M059J (cell line): ENCODE data around the gene TFEB. TPM values are rescaled to one million over a fixed set of nuclear protein-coding genes. Genes with fewer than 3 reads are reported as not detected.
A peak's percentile ranks its signal among the peaks of the same experiment; 100 is the strongest.

Experiments used
- DNase-seq: peaks from one replicate; pipeline ENCODE4 v3.0.0-alpha.2; 2012; ENCODE audit warnings: low read depth
- total RNA-seq: library from RNA; depleted of rRNA; stranded (reverse); fragments of >200 nt; shearing (Covaris generic); gene quantifications from 2 replicates; pipeline ENCODE4 v1.2.3, GENCODE V29; 2014; rRNA removed

TFEB gene
- total RNA-seq, 1 experiment from 2014 or later: 7.2 TPM

DNA sequence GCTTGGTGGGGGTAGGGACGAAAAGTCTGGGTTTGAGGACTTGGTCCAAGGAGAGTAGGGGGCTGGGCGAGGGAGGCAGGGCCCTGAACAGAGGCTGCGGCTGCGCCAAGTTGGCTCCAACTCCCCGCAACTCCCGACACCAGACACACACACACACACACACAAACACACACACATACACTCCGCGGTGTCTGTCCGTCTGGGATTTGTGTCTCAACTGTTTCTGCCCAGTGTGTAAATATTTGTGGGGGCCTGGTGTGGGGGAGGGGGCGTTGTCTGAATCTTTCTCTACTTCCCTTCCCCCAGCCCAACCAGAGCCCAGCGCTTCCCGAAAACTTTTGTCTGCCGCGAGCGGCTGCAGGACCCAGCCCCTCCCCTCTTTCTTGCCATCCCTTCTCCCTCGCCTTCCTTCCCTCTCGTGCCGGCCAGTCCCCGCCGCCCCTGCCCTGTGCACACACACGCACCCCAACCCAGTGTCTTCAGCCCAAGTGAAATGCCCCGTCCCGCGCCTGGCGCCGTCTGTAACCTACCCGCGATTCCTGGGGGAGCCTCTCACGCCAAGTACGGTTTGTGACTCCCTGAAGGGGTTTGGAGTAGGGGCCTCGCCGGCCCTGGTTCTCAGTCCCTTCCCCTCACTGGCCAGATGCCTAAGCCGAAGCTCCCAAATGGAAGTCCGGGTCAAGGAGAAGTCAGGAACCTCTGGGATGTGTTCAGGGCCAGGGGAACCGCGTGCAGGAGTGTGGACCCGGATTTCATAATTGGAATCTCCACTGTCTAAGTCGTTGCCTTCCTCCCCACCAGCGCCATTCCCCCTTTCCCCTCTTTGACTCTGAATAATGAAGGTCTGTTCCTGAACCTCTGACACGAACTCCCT is 96.2 kb downstream of the TFEB start:
- DNase-seq: no peak

DNA sequence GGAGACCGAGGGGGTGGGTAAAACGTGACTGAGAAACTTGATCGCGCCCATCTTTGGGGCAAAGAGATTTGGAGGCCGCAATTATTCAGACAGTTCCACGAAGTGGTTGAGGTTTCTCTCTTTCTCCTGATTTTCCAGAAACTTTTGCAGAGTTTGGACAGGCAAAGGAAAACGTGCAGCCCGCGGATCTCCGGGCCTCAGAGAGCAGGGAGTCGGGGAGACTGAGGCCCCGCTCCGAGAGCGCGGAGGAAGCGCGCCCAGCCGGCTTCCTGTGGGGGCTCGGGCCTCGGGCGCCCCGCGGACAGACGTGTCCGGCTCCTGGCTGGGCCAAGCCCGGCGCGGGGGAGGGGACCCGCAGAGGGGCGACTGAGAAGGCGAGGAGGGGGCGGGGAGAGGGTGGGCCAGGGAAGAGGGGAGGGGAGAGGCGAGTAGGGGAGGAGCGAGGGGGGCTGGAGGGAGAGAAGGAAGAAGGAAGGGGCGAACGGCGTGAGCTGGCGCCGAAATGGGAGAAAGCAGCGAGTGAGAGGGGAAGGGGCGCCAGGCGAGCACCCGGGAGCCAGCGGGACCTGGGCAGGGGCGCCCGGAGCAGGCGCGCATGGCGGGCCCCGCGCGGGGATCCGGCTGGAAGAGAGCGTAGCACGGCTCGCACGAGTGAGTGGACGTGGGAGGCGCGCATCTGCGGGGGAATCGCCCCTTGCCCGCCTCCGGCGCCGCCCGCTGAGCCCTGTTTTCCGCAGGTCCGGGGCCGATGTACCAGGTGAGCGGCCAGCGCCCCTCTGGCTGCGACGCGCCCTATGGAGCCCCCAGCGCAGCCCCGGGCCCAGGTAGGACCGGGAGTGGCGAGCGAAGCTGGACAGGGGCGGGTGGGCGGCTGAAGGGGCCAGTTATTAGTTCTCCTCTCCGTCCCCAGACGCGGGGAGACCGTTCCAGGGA is 97.1 kb downstream of the TFEB start, which contains the start of gene MDFI:
TSS of gene MDFI (plus strand) at position 467 of the 933 bp plus-strand sequence. CDS start at position 749, 282 bp downstream.
- DNase-seq: no peak

- no peak for DNase-seq
These were observed 98.0 kb downstream of the TFEB start for GRCh38 chr6:41637194-41638001.

GRCh38 chr6:41636833-41637193 is 98.6 kb downstream of the TFEB start:
- peak; percentile 24 for DNase-seq

DNA sequence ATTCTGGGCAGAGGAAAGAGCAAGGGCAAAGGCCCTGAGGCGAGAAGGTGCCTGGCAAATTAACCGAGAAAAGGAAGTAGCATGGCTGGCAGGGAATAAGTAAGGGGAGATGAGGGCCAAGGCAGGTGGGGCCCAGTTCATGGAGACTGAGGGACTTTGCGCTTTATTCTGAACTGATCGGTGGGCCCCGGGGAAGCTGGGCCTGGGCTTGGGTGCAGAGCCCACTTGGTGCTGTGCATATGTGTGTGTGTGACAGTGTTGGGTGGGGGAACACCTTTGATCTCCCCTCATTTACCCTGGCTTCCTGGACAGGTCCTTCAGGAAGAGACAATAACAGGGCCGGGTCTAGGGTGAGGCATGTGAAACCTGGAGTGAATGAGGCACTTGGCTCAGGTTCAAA is 100.0 kb downstream of the TFEB start:
- DNase-seq: no peak

DNA sequence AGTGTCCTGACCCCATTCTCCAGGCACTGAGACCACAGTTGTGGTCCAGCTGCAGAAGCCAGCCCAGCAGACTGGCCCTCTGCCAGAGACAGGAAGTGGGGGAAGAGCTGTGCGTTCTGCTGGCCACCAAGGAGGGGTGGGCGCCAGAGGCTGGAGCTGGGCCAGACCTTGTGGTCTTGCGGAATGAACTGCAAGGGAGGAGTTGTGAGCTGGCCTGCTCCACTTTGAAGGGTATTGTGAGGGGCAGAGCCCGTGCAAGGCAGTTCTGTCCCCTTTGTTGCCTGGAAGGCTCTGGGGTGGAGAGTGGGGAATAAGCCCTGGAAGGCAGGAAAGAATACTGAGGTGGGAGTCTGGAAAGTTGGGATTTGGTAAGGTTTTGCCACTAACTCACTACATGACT is 100.8 kb downstream of the TFEB start:
- DNase-seq: no peak

Other genes starting within 250 kb of the TFEB start
- gene FOXP4, start 189.2 kb downstream of the TFEB start, total RNA-seq: 6.5 and 11.6 TPM in 2 replicates
- 0.79 and 1.4 TPM in 2 replicates for gene MDFI, start 97.1 kb downstream of the TFEB start, total RNA-seq
- not detected in 2 replicates for gene PGC, start 11.8 kb upstream of the TFEB start, total RNA-seq
- 0.34 and 2.4 TPM in 2 replicates for gene FRS3, start 44.3 kb upstream of the TFEB start, total RNA-seq
- gene PRICKLE4, start 45.2 kb upstream of the TFEB start, total RNA-seq: 0.12 and 0.30 TPM in 2 replicates
- gene TOMM6, start 52.1 kb upstream of the TFEB start, total RNA-seq: 157 and 167 TPM in 2 replicates
- gene USP49, start 159.8 kb upstream of the TFEB start, total RNA-seq: 2.6 and 3.6 TPM in 2 replicates
- 23.5 and 49.9 TPM in 2 replicates for gene MED20, start 185.5 kb upstream of the TFEB start, total RNA-seq
- gene BYSL, start 185.9 kb upstream of the TFEB start, total RNA-seq: 16.0 and 19.2 TPM in 2 replicates
- gene CCND3, start 206.2 kb upstream of the TFEB start, total RNA-seq: 141 and 146 TPM in 2 replicates